HG03066 (cell line): Measurements from ENCODE around the gene CLTRN.

Experiments used
- ATAC-seq: cut with Tn5 transposase; IDR thresholded peaks from one replicate; pipeline ENCODE4 v1.9.1; 2021; ENCODE audit warnings: low read depth; ENCODE audit not compliant: unreplicated experiment

Gene CLTRN

GRCh38 chrX:15594371-15594770 lies 70.2 kb downstream of the CLTRN start:
- no peak for ATAC-seq

GRCh38 chrX:15579778-15580747 lies 84.5 kb downstream of the CLTRN start:
- no peak for ATAC-seq
